Stimulated activated CD8-positive, alpha-beta memory T cell treated with anti-CD3 and anti-CD28 coated beads, Interleukin-12 subunit alpha, Interleukin-12 subunit beta, amount 100 ng/mL, for 4 hours (primary cell): ENCODE results near the gene JOSD1.
A peak's percentile ranks its signal among the peaks of the same experiment; 100 is the strongest.
"Not testable (repeated sequence)": the region's sequence is repeated elsewhere in the genome, so short reads cannot be mapped to it uniquely, and the experiment has no call there.

ENCODE experiments used
- DNase-seq: peaks from one replicate; pipeline ENCODE4 v3.0.0-alpha.2; 2020; ENCODE audit warnings: low read depth

JOSD1 gene

GRCh38 chr22:38684895-38685294, 15.8 kb downstream of the JOSD1 start:
- DNase-seq: no peak

GRCh38 chr22:38681582-38682335, 19.0 kb downstream of the JOSD1 start, which contains the start of gene TOMM22:
Gene TOMM22, plus strand, starts transcription at chr22:38681957. Its CDS starts 22 bp downstream, at chr22:38681979.
- peak; percentile 77 for DNase-seq

- no peak for DNase-seq
These were observed 24.9 kb downstream of the JOSD1 start for GRCh38 chr22:38675833-38676232.

- no peak for DNase-seq
These were observed 25.9 kb downstream of the JOSD1 start for GRCh38 chr22:38674888-38675287.

GRCh38 chr22:38657045-38657909, 43.5 kb downstream of the JOSD1 start:
- no peak for DNase-seq

- peak; percentile 77 for DNase-seq
These were observed 44.3 kb downstream of the JOSD1 start, which contains the start of the genes CBY1 and FAM227A for GRCh38 chr22:38656256-38657044. Gene CBY1, plus strand, starts transcription at chr22:38656638. Its CDS starts 11,417 bp downstream, at chr22:38668055. Gene FAM227A, minus strand, starts transcription at chr22:38656392. Its CDS starts 6,224 bp downstream, at chr22:38650168.

GRCh38 chr22:38655519-38656255, 45.1 kb downstream of the JOSD1 start:
- DNase-seq: no peak

- no peak for DNase-seq
These were observed 47.0 kb downstream of the JOSD1 start for GRCh38 chr22:38653741-38654140.

- DNase-seq: no peak
These were observed 47.9 kb downstream of the JOSD1 start for GRCh38 chr22:38652859-38653258.

- DNase-seq: no peak
These were observed 50.8 kb downstream of the JOSD1 start for GRCh38 chr22:38649841-38650522.

- no peak for DNase-seq
These were observed 55.3 kb downstream of the JOSD1 start for GRCh38 chr22:38645430-38645829.

- DNase-seq: not testable (repeated sequence)
These were observed 56.5 kb downstream of the JOSD1 start for GRCh38 chr22:38644245-38644644.

GRCh38 chr22:38641476-38642040, 59.2 kb downstream of the JOSD1 start:
- DNase-seq: no peak

- no peak for DNase-seq
These were observed 62.0 kb downstream of the JOSD1 start for GRCh38 chr22:38638728-38639127.

GRCh38 chr22:38638216-38638615, 62.5 kb downstream of the JOSD1 start:
- DNase-seq: no peak
